Stimulated activated naive CD4-positive, alpha-beta T cell (primary cell): ENCODE data around the gene CCL18.
"Not testable (repeated sequence)": the region's sequence is repeated elsewhere in the genome, so short reads cannot be mapped to it uniquely, and the experiment has no call there.

Experiments used
- DNase-seq, 6 experiments: peaks; one replicate each; lab custom pipeline; 2025; lab: John Stamatoyannopoulos, UW

Gene CCL18

GRCh38 chr17:36104701-36105181, 40.7 kb downstream of the CCL18 start:
- DNase-seq = no peak

DNA sequence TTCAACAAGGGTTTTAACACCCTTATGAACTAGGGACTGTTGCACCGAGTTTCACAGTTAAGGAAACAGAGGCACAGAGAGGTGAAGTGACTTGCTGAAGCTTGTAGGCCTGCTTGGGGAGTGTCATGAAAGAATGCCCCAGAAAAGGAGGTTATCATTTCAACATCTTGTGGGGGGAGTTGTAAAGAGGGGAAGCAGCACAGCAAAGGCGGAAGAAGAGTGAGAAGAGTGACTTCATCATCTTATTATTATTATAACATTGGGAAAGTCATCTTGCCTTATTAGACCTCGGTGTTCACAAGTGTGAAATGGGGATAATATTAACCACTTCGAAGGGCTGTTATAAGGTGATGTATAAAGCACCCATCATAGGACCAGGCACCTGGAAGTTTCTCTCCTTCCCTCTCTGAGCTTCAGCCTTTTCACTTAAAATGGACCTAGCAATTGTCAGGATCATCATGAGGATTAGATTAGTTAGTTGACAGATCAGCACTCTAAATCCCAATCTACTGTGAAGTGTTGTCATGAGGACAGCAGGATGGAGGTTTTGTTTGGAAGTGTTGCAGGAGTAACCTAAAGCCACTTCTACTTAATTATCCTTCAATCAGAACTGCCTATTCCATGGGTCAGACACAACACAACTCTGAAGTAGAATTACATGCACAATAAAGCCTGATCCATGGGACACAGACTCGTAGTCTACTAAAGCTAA, 41.9 kb downstream of the CCL18 start:
- DNase-seq = no peak

- no peak for DNase-seq
Measured at GRCh38 chr17:36106493-36106835, 42.4 kb downstream of the CCL18 start.

- DNase-seq = no peak
Measured at GRCh38 chr17:36107660-36108059, 43.6 kb downstream of the CCL18 start.

DNA sequence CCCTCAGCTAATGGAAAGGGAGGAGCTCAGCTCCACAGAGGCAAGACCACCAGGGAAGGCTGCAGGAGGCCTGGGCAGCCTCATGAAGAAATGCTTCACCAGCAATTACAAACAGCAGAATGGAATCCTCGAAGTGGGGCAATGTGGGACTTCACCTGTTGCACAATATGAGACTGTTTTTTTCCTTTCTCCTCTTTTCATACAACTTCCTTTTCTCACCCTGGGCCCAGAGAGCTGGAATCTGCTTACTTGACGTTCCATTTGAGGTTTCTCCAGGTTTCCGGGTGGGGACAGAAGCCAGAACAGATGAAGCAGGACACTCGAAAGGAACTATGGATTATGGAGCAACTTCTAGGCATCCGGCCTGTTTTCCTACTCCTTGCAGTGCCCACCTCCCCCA, 44.2 kb downstream of the CCL18 start:
- not testable (repeated sequence) for DNase-seq

GRCh38 chr17:36111068-36111490, 47.0 kb downstream of the CCL18 start:
- DNase-seq = no peak

DNA sequence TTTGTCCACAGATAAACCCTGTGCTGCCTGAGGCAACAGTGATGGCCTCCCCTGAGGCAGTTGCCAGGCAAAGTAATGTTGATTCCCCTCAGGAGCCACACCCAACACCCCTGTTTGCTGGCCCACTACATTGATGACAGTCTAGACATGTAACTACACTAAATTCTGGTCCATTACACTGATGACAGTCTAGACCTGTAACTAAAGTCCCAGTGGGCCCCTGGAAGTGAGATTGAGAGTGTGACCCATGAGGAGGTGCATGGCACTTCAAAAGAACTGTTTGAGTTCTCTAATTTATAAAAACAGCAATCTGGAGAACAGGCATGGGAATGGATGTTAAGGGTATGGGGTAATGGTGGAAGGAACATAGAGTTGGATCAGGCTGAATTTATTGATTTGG, 48.5 kb downstream of the CCL18 start:
- no peak for DNase-seq

DNA sequence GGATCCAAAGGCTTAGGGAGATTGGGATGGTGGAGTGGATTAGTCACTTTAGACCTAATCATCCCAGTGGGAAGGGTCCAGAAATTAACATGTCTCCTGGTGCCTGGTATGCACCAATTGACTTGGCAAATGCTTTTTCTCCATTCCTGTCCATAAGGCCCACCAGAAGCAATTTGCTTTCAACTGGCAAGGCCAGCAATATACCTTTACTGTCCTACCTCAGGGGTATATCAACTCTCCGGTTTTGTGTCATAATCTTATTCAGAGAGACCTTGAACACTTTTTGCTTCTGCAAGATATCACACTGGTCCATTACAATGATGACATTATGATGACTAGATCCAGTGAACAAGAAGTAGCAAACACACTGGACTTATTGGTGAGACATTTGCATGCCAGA, 49.1 kb downstream of the CCL18 start:
- DNase-seq = not testable (repeated sequence)

DNA sequence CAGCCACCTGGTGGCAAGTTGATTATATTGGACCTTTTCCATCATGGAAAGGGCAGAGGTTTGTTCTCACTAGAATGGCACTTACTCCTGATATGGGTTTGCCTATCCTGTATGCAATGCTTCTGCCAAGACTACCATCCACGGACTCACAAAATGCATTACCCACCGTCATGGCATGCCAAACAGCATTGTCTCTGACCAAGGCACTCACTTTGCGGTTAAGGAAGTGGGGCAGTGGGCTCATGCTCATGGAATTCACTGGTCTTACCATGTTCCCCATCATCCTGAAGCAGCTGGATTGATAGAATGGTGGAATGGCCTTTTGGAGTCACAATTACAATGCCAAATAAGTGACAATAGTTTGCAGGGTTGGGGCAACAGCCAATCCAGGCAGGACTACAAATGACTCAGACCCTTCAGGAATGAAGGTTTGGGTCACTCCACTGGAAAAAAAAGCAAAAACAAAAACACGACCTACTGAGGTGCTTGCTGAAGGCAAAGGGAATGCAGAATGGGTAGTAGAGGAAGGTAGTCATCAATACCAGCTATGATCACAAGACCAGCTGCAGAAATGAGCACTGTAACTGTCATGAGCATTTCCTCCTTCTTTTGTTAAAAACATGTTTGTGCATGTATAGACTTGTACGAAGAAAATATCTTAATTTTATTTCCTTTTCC, 51.0 kb downstream of the CCL18 start:
- DNase-seq = not testable (repeated sequence)

DNA sequence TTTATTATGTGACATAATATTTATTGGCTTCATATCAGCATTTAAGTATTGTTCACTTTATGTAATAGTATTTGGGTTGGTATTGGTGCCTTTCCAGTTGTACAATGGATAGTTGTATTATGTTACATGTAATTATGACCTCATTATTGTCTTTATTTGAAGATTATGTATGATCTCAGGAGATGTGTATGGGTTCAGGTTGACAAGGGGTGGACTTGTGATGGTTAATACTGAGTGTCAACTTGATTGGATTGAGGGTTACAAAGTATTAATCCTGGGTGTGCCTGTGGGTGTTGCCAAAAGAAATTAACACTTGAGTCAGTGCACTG, 51.5 kb downstream of the CCL18 start:
- not testable (repeated sequence) for DNase-seq

DNA sequence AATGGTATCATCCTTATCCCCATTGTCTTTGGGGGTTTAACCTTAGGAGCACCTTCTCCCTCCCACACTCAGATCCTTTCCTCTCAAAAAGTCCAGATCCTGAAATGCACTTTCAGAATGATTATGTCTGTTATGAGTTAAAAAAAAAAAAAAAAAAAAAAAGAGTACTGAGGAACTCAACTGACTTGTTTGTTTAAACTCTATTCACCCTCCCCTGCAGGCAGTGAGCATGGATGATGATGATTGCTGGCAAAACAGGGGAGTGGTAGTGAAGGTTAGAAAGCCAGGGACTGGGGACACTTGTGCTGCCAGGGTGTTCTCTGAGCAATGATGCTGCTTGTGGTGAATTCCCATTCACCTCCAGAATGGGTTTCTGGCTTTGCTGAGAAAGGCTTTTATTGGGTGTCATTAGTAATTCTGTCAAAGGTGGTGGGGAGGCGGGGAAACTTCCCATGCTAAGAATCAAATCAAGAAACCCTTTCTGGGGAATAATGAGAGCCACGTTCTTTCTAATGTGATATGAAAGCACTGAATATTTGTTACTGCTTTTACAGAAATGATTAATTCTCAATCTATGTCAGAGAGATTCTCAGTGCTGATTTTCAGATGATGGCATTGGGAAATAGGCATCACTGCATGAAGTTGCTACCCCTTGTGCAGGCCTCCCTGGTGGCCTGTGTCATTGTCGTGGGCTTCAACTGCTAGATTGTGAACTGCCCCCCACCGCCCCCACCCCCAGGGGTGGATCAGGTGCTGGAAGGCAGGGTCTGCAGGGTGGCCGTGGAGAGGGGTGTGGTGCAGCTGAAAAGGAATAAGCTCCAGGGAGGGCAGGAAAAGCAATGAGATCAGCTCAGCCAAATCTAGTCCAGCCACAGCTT, 53.7 kb downstream of the CCL18 start:
- no peak for DNase-seq

DNA sequence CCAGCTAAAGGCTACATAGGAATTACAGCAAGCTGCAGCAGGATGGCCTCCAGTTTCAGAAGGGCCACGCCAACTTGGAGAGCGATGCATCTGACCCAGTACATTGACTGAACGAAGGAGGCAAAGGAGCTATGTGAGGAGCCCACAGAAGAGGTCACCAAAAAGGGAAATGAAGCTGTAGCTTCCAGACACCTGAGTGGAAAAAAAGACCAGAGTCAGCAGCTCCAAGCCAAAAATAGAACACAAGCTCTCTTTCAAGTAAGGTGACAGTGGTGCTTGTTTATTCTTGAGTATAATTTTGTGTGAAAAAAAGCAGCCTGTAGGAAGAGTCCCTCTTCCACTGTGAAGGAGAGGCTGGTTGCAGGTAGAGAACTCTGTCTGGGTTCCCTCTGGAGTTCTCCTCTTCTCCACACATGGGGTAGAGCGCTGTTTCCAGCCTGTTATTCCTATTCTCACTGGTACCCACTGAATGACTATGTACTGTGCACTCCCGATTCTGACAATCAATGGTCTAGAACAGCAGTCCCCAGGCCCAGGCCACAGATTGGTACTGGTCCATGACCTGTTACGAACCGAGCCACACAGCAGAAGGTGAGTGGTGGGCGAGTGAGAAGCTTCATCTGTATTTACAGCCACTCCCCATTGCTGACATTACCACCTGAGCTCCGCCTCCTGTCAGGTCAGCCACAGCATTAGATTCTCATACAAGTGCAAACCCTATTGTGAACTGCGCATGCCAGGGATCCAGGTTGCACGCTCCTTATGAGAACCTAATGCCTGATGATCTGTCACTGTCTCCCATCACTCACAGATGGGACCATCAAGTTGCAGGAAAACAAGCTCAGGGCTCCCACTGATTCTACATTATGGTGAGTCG, 54.6 kb downstream of the CCL18 start:
- DNase-seq = no peak

GRCh38 chr17:36120221-36120620, 56.1 kb downstream of the CCL18 start:
- DNase-seq = no peak

GRCh38 chr17:36121099-36121498, 57.0 kb downstream of the CCL18 start:
- not testable (repeated sequence) for DNase-seq
